ENCODE data around the gene SHOC2.

The SHOC2 gene

GRCh38 chr10:110979611-110980010 lies 60.2 kb downstream of the SHOC2 start:
- no peak overlapping the region for H3K4me3 ChIP-seq (ENCODE audit: low read depth, low read length)

- H3K4me3 ChIP-seq (ENCODE audit: low read depth, low read length) = no peak overlapping the region
These were observed 61.4 kb downstream of the SHOC2 start for GRCh38 chr10:110980807-110981206.

GRCh38 chr10:110983466-110983865 lies 64.1 kb downstream of the SHOC2 start:
- no peak overlapping the region for H3K4me3 ChIP-seq (ENCODE audit: low read depth, low read length)

- H3K4me3 ChIP-seq (ENCODE audit: low read depth, low read length) = no peak overlapping the region
These were observed 66.3 kb downstream of the SHOC2 start for GRCh38 chr10:110985497-110986275.

- no peak overlapping the region for H3K4me3 ChIP-seq (ENCODE audit: low read depth, low read length)
These were observed 69.6 kb downstream of the SHOC2 start for GRCh38 chr10:110989016-110989415.

- no peak overlapping the region for H3K4me3 ChIP-seq (ENCODE audit: low read depth, low read length)
These were observed 72.8 kb downstream of the SHOC2 start for GRCh38 chr10:110992006-110992800.

- no peak overlapping the region for H3K4me3 ChIP-seq (ENCODE audit: low read depth, low read length)
These were observed 73.8 kb downstream of the SHOC2 start for GRCh38 chr10:110993024-110993693.

- H3K4me3 ChIP-seq (ENCODE audit: low read depth, low read length) = no peak overlapping the region
These were observed 75.1 kb downstream of the SHOC2 start for GRCh38 chr10:110994406-110995086.

GRCh38 chr10:110995301-110995700 lies 75.9 kb downstream of the SHOC2 start:
- H3K4me3 ChIP-seq (ENCODE audit: low read depth, low read length) = no peak overlapping the region

GRCh38 chr10:110996256-110996655 lies 76.9 kb downstream of the SHOC2 start:
- H3K4me3 ChIP-seq (ENCODE audit: low read depth, low read length) = no peak overlapping the region

- H3K4me3 ChIP-seq (ENCODE audit: low read depth, low read length) = no peak overlapping the region
These were observed 84.6 kb downstream of the SHOC2 start for GRCh38 chr10:111004016-111004415.

- H3K4me3 ChIP-seq (ENCODE audit: low read depth, low read length) = no peak overlapping the region
These were observed 88.1 kb downstream of the SHOC2 start for GRCh38 chr10:111007486-111007885.

GRCh38 chr10:111015181-111015580 lies 95.8 kb downstream of the SHOC2 start:
- H3K4me3 ChIP-seq (ENCODE audit: low read depth, low read length) = no peak overlapping the region

GRCh38 chr10:111017098-111017497 lies 97.7 kb downstream of the SHOC2 start:
- H3K4me3 ChIP-seq (ENCODE audit: low read depth, low read length) = no peak overlapping the region

- no peak overlapping the region for H3K4me3 ChIP-seq (ENCODE audit: low read depth, low read length)
These were observed 98.6 kb downstream of the SHOC2 start for GRCh38 chr10:111018021-111018420.

GRCh38 chr10:111023060-111023459 lies 103.7 kb downstream of the SHOC2 start:
- no peak overlapping the region for H3K4me3 ChIP-seq (ENCODE audit: low read depth, low read length)

GRCh38 chr10:111030042-111030750 lies 110.8 kb downstream of the SHOC2 start:
- no peak overlapping the region for H3K4me3 ChIP-seq (ENCODE audit: low read depth, low read length)

GRCh38 chr10:111034598-111035310 lies 115.3 kb downstream of the SHOC2 start:
- no peak overlapping the region for H3K4me3 ChIP-seq (ENCODE audit: low read depth, low read length)

GRCh38 chr10:111035542-111035941 lies 116.1 kb downstream of the SHOC2 start:
- no peak overlapping the region for H3K4me3 ChIP-seq (ENCODE audit: low read depth, low read length)

- no peak overlapping the region for H3K4me3 ChIP-seq (ENCODE audit: low read depth, low read length)
These were observed 118.5 kb downstream of the SHOC2 start for GRCh38 chr10:111037858-111038257.
